ENCODE data around the gene SUN5.

GRCh38 chr20:32957459-32957858 lies 46.8 kb downstream of the SUN5 start:
- TF ChIP-seq CTCF (IDR thresholded peaks at IDR 0.05) (no peak), POLR2AphosphoS5 (IDR thresholded peaks at IDR 0.05; ENCODE audit: low read depth, low read length) (no peak), SIN3A (IDR thresholded peaks at IDR 0.05; ENCODE audit: borderline replicate concordance, insufficient read depth, low read depth, low read length) (no peak), REST (IDR thresholded peaks at IDR 0.05; ENCODE audit: insufficient read depth in 1 of 2, low read depth in 2 of 2, low read length in 1 of 2) (no peak), TCF7L2 (IDR thresholded peaks at IDR 0.05; ENCODE audit: low read depth, low read length) (no peak)

Measured in Panc1 (cell line).